Measurements from ENCODE around the gene WDR83.

The WDR83 gene

DNA sequence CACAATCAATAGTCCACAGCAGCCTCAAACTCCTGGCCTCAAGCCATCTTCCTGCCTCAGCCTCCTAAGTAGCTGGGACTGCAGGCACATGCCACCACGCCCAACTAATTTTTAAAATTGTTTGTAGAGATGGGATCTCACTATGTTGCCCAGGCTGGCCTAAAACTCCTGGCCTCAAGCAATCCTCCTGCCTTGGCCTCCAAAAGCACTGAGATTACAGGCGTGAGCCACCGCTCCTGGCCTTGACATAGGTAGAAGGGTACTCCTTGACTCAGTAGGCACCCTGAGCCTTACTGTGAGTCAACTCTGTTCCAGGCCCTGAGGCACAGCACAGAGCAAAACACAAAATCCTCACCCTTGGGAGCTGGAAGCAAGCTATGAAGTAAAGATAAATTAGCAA is 49.3 kb downstream of the WDR83 start:
- DNase-seq (ENCODE audit: low read depth): no peak

DNA sequence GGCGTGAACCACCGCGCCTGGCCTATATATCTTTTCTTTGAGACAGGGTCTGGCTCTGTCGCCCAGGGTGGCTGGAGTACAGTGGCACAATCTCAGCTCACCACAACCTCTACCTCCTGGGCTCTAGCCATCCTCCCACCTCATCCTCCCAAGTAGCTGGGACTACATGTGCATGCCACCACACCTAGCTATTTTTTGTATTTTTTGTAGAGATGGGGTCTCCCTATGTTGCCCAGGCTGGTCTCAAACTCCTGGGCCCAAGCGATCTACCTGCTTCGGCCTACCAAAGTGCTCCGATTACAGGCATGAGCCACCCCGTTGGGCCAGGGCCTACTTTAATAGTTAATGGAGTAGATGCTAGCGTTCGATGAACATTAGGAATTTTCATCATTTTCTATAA is 53.7 kb downstream of the WDR83 start:
- DNase-seq (ENCODE audit: low read depth): no peak

DNA sequence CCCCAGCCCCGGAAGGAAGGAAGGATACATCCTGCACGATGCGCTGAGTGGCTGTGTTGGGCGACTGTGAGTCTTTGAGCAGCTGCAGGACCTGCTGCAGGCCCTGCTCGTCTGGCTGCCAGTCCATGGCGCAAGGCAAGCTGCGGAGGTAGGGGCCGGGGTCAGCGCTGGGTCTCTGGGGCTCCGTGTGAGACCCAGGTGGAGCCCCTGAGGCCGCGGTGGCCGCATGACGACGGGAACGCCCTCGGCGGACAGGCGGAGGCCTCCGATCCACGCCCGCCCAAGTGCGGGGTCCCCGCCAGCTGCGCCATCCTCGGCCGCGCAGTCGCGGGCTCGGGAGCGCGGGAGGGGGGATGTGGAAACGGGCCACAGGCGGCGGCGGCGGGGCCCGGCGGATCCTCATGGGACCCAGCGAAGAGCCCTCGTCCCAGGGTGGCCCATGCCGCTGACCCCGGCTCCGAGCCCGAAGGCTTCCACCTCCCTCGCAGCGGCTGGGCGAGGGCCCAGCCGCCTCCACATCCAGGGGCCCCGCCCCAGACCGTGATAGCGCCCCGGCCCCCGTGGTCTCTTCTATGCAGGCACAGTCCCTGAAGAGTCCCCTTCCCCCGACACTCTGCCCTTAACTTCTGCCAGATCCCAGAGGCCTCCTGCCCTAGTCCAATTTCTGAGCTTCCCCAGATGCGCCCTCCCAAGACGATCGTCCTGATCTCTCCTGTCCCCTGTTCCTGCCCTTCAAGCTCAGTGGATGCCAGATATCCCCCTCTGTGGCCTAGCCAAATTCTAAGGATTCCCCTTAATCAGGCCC is 54.4 kb downstream of the WDR83 start:
- DNase-seq (ENCODE audit: low read depth): no peak

DNA sequence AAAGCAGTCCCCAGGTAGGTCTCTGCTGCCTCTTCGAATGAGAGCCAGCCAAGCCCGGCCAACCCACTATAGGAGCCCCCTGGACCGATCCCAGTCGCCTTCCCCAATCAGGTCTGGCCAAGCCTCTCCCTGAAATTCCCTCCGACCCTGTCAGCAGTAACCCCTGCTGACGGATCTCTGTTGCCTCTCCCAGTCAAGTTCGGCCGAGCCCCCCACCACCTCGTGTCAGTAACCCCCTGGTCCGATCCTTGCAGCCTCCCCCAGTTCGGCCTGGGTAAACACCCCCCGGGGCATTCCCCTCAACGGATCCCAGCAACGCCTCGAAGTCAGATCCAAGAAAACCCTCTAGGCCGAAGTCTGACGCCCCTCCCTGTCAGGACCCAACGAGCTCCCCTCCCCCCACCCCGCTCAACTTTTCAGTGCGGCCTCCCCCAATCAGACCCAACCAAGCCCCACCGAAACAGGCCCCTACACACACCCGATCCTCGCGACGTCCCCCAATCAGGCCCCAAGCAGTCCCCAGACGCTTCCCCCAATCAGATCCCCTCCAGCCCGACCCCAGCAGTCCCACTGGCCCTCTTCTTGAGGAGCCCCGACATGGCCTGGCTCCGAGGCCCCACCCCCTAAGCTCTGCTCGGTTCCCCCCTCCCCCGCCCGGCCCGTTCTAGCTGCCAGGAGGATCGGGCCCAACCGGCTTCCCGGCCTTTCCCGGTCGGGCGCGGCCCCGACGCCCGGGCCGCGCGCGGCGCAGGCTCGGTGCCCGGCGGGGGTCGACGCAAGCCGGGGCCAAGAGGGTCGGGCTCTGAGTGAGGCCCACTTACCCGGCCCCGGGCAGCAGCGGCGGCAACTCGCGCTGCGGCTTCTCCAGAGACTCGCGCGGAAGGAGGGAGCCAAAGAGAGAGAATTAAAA is 55.3 kb downstream of the WDR83 start:
- DNase-seq (ENCODE audit: low read depth): no peak

DNA sequence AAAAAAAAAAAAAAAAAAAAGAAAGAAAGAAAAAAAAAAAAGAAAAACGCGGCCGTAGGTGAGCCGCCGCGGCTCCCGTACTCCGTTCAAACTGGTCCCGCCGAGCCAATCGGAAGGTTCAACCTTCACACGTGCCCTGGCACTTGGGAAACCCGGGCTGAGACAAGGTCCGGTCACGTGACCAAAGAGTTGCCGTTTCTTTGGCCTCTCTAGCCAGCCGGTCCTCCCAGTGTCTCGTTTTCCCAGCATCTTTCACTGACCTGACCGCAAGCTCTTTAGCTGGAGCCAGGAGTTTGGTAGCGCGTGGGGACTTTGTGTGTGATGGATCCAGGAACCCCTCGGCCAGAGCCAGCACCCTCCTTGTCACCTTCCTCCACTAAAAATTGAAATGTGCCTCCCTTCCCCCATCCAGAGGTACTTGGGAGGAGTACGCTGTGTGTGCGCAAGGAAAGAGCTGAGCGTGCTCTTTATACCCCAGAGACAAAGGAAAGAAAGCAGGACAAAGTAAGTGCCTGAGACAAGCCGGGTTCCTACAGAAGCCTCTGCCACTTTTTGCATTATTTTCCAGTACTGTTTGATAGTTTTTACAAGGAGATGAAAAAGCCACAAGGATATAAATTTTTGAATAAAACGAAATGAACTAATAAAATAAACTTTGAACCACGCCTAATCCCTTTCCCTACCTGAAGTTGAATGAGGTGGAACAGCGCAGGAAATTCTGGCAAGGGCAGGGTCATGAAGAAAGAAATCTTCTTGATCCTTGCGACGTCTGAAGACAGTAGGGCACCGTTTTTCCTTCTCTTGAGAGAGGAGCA is 56.2 kb downstream of the WDR83 start:
- DNase-seq (ENCODE audit: low read depth): peak; percentile 73

DNA sequence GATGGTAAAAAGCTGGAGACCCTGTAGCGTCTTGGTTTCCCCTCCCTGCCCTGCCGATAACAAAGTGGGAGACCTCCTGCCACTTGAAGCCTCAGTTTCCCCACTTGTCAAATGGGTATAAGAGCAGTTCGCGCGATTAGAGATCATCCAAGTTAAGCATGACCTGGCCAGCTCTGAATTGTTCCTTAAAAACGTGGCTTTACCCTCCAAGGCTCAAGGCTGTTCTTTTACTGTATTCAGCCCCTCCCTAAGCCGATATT is 56.7 kb downstream of the WDR83 start:
- no peak for DNase-seq (ENCODE audit: low read depth)

DNA sequence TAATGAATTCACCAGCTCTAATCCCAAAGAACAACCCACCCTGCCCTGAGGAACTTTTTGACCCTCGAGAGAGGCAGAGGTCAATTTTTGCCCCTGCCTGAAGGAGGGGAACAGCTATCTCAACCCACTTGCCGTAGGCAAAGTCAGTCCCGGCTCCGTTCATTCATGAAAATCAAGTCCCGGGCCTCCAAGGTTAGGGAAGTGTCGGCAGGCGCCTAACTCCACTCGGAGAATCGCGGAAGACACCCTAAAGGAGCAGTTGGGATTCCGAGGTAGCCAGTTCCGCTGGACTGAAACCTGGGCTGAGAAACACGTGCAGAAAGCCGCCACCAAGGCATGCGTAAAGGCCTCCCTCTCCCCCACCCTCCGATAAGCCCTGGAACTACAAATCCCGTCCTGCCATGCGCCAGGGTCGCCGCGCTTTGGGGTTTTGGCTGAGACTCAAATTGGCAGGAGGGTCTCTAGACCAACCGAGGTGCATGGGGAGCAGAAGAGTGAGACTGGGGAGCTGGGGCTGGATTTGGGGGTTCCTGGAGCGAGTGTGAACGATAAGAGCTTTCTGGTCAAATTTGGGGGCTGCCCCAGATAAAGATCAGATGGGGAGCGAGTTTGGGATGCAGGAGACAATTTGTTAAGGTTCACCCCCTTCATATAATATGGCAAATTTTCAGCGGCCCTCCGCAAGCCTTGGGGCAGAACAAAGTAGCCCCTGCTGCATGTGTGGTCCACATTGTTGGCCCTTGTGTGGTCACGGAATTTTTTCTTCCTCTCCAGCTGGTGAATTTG is 57.2 kb downstream of the WDR83 start, which contains the start of gene TNPO2:
Gene TNPO2 (minus strand): TSS at position 292 of the 786 bp plus-strand sequence. CDS start 2,955 bp downstream, outside the sequence.
- peak; percentile 38 for DNase-seq (ENCODE audit: low read depth)
